Islet precursor cell (in vitro differentiated cells): ENCODE measurements around the gene OSBPL3.
"Not testable (repeated sequence)": the region's sequence is repeated elsewhere in the genome, so short reads cannot be mapped to it uniquely, and the experiment has no call there.

Source experiments
- DNase-seq: peaks from one replicate; pipeline ENCODE4 v3.0.0-alpha.2; 2018

Gene OSBPL3

DNA sequence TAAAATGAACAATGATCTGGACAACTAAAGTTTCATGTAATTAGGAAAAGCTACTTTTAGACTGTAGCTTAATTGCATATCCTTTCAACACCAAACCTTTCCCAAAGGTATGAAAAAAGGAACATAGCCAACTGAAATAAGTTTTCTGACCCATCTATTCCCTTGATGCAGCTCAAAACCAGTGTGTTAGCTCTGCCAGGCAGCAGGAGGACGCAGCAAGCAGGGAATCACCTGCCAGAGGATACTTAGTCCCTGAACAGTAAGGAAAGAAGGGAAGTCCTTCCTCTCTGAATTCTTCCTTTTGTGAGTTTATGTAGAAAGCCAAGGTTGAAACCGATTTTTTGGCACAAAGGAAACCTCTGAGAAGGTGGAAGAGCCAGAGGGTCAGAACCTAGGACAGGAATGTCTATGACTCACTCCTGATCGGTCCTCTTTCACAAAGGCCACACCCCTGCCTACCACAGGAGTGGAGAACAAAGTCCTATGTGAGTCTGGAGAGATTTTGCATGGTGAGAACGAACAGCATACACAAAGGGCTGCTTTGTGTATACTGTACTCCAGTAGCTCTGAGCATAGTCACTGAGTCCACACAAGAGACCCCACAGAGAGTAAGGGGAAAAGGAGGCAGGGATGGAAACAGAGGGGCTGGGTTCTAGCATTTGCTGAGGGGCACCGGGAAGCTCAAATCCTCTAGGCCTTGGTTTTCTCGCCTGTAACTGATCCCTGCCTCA is 153.9 kb downstream of the OSBPL3 start:
- peak; percentile 96 for DNase-seq

DNA sequence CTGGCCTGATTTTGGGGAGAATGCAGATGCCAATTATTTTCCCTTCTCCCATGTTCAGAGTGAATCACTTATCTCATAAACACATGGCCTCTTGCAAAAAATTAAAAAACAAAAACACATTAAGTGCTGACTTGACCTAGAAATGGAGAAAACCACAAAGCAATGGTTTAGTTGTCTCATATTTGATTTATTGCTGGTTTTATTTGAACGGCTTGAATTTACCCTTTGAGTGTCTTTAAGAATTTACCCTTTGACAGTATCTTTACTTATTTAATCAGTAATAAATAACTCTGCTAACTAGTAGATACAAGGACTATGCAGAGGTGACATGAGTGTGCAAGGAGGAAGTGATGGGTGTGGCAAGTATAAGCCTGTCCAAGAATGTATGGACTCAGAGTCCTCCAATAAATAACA is 154.6 kb downstream of the OSBPL3 start:
- no peak for DNase-seq

DNA sequence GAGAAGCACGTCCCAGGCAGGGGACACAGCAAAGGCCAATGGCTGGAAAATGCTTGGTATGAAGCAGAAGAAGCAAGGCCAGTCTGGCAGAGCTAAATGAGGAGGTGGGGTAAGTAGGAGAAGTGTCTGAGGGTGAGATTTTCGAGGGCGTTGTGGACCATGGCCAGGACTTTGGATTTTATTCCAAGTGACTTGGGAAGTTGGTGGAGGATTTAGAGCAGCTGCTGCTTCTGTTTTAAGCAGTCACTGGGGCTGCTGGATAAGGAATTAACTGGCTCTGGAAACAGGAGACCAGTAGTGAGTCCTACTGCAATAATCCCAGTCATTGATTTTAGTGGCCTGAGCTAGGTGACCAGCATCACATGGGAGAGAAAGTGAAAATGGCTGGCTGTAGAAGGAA is 155.1 kb downstream of the OSBPL3 start:
- DNase-seq = no peak

DNA sequence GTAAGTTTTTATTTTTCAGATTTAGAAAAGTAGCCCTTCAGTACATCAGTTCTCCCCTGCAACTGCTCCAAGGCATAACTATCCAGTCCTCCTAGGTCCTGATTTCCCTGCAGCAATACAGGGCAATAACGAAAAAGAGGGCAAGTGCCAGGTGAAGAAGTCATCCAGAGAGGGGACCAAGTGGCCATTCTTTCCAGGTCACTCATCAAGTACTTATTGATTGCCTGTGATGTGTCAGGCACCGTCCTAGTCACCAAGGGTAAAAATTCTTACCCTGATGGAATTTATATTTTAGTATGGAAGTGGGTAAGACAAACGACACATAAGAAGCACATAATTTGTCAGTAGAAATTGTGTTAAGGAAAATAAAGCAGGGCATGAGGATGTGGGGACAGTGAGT is 155.6 kb downstream of the OSBPL3 start:
- DNase-seq = no peak

DNA sequence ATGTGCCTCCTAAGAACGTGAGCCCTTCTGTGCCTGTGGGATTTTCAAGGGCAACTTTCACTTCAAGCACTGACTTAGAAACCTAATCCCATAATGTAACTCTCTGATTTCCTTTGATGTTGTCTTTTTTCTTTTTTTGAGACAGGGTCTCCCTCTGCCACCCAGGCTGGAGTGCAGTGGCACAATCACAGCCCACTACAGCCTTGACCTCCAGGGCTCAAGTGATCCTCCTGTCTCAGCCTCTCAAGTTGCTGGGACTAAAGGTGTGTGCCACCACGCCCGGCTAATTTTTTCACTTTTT is 158.3 kb downstream of the OSBPL3 start:
- no peak for DNase-seq

DNA sequence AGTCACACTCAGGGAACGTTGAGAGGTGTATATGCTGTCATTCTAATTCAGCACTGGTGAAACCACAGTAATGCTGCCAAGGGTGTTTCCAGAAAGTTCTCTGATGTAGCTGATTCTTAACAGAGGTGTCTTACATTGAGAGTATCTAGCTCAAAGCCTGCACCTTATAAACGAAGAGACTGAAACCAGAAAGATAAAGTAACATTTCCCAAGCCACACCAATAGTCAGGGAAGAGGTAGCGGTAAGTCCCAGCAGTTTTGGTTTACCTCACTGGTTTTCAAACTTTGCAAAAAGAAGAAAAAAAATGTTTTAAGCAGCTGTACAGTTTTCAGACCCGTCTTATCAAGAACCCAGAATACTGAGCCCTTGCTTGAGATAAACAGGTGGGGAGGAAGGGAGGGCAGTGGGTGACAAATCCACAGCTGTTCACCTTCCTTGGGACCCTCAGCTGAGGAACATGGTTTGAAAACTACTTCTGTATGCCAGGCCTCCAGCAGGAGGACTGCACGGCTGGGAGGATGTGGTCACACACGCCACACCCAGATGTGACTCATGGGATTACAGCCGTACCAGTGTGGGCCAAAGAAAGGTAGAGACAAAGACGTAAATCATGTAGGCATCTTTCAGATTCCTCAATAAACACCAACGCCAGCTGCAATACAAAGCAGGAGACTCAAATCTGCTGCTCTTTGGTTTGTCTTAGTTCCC is 158.8 kb downstream of the OSBPL3 start:
- peak; percentile 93 for DNase-seq

DNA sequence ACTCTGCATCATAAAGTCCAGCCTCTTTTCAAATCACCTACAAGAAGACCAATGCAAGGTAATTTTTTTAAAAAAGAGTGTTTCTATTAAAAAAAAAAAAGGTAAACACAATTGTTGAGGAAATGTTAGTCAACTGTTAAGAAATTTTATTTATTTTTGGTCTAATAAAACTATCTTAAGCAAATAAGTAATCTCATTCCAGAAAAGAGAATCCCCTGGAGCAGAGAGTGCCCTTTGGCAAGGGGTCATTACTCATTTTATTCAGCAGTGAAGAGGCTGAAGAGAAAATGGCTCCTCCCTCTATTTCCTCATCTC is 159.3 kb downstream of the OSBPL3 start:
- no peak for DNase-seq

DNA sequence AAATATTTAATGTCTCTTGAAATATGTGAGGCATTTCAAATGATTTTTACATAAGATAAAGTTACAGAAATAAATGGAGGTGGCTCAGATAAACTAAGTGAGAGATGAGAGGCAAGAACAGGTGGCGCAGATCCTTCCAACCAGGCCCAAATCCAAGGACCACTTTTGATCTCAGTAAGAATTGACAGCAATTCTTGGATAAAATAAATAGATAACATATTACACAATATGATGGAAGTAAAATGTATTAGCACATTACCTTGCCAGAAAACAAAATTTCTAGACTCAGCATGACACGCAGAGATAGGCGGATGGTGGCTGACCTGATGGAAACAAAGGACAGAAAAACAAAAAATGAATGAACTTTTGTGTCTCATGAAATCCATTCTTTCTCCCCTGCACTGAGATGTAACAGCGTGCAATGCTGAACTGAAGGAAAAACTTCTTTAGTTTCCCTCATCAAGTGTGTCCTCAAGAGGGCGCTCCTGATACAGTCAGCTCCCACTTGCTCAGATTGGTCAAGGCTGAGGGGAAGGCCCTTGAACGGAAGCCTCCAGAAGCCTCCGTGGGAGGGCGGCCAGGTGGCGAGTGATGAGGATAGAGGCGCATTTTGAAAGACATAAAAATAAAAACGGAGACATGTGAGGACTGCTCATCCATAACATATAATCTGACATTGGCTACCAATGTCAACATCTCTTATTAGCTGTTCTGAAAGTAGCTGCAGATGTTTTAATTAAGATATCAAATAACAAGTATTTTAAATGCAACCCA is 159.9 kb downstream of the OSBPL3 start:
- DNase-seq = peak; percentile 87

DNA sequence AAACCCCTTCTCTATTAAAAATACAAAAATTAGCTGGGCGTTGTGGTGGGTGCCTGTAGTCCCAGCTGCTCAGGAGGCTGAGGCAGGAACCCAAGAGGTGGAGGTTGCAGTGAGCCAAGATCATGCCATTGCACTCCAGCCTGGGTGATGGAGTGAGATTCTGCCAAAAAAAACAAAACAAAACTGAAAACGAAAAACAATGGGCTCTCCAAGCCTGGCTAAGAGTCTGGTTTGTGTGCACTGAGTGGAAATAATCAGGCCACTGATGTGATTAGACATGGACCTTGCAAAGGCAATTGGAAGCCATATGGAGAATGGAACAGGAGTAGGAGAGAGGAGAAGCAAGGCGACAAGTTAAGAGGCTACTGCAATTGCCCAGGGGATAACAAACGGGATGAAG is 162.6 kb downstream of the OSBPL3 start:
- no peak for DNase-seq

DNA sequence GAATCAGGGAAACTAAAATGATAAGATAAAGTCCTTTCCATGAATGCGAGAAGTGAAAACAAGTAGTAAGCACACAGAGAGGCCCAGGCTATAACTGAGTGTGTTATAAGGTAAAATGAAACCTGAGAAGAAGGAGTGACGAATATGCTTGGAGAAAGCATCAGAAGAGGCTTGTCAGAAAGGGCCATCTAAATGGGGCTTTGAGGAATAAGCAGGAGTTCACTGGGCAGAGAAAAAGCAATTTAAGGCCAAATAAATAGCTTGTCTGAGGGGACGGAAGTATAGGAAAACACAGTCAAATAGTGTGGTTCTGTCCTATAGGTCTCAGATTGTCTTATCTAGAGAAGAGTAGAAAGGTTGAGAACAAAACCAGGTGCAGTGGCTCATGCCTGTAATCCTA is 163.1 kb downstream of the OSBPL3 start:
- no peak for DNase-seq

DNA sequence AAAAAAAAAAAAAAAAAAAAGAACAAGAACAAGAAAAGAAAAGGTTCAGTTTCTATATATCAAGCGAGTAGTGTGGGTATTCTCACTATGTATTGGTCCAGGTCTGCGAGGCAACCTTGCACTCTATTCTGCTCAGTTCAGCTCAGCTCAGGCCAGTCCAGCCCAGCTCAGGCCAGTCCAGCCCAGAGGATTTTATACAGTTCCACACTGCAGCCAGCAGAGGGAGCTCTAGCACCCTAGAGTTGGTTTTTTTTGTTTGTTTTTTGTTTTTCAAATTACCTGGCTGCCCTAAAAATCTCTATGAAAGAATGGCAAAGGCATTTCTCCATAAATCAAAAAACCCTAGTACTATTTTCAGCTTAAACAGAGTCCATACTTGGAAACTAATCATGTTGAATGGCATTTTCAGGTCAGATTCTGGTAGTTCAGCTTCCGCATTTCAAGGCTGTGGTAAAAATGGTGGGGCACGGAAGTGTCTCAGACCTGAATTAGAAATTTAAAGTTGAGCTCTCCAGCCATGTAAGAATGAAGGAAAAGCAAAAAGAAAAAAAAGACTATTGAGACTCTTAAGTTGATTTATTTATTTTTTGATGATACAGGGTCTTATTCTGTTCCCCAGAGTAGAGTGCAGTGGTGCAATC is 167.6 kb downstream of the OSBPL3 start:
- peak; percentile 65 for DNase-seq

DNA sequence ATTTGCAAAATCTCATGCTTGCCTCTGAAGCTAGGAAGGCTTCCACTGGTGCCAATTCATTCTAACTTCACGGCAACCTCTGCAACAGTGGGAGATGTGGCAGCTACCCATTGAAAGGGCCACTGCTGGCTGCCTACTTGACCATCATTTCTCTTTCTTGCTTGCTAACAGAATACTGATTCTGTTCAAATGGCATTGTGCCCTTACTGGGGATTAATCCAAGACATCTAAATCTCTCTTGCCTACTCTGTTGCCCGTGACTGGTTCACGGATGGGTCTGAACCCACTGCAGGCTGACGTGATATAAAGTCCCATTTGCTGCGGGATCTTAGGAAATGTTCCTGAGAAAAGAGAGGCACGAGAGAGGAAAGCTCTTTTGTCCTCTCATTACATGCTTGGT is 171.5 kb downstream of the OSBPL3 start:
- DNase-seq = no peak

DNA sequence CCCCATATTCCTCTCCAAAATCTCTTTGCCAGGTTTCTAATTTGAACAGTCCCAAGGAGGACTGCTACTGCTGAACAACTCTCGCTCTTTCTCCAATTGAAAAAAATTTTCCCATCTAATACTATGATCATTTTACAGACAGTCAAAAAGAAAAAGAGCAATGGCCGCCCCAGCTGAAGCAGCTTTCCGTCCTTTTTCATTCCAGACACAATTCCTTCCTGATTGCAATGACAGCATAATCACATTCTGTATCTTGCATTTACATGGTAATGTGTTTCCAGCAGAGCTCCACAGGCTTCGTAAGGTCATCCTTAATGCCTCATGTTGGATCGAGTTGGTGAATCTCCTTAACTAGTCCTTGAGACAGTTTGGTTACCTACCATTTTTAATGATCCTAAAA is 177.7 kb downstream of the OSBPL3 start:
- no peak for DNase-seq

DNA sequence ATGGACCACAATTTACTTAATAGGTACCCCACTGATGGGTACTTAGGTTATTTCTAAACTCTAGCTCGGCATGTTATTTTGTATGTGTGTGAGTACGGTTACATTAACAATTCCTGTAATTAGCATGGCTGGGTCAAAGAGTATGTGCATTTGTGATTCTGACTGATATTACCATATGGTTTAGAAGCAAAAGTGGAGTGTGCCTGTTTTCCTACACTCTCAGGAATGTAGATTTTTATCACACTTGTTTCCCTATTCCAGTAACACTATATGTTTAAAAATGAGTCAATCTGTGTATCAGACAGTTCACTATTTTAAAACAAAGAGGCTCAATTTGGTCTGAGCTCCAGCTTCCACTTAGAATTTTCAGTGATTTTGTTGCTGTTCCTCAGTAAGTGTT is 178.1 kb downstream of the OSBPL3 start:
- no peak for DNase-seq

DNA sequence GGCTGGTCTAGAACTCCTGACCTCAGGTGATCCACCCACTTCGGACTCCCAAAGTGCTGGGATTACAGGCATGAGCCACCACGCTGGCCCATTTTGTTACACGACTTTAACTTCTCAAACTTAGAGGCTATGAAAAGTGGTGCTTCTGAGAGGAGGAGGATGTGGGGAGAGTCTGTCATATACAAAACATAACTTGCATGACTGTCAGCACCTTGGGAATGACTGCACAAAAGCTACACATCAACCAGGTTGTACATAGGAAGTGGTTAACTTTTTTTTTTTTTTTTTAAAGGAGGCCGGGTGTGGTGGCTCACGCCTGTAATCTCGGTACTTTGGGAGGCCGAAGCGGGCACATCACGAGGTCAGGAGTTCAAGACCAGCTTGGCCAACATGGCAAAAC is 179.3 kb downstream of the OSBPL3 start:
- DNase-seq = no peak

DNA sequence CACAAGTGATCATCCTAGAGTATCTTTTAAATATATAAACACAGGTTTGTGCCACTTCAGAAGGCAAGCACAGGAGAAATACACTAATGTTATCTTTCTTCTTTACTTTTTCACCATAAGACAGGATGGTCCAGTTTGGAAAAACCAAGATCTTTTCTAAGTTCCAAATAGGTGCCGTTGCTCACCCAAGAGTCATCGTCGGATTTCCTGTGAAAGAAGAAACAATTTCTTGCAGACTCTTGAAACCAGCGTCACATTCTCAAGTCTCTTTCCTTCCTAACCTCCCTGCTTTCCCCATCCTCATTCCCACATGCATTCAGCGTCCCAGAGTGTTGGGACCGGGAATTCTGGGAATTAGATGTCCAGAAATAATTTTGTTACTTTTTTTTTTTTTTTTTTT is 179.9 kb downstream of the OSBPL3 start:
- no peak for DNase-seq

DNA sequence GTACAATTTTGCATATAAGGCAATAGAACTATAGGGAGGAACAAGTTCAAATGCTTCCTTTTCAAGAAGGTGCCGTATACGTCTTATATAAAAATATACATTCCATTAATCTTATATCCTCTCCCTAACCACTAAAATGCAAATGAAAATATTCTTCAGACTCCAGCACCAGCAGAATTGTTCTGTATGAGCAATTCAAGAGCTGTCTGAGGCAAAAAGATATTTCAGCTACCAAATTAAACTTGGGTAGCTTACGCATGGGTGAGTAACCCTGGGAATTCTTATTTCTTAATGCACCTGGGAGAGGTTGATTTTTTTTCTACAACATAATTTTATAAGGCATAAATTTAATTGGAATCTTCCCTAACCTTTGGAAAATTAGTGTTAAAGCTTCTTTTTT is 180.5 kb downstream of the OSBPL3 start:
- no peak for DNase-seq

DNA sequence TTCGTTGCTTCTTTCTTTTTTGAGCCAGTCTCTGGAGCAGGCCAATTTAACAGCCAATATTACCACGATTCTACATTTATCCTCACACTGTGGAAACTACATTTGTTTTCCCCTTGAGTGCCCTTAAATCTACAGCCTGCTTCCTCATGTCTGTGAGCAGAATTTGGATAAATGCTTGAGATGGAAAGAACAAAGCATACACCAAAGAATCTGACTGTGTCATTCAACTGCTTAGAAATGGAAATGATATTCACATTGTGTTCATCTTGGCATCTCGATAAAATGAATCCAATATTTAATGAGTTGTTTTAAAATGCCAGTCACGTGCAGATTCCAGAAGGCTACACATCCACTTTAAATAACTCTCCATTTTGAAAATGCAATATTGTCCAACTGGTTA is 181.7 kb downstream of the OSBPL3 start:
- no peak for DNase-seq

DNA sequence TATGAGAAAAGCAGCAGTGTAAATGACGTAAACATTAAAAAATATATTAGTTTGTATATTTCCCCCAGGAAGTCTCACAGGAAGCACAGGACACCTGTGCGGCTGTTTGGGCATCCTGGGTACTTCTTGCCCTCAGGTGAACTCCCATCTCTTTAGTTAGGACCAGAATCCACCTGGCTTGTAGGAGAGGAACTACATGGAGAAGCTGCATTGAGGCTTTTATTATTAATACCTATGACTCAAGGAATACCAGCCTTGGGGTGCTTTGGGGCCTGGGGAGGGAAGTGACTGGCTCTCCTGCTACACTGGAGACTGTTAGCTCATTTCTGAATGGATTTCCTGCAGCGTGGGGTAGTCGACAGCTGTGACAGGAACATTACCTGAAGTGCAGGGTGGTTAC is 182.7 kb downstream of the OSBPL3 start:
- DNase-seq = no peak

DNA sequence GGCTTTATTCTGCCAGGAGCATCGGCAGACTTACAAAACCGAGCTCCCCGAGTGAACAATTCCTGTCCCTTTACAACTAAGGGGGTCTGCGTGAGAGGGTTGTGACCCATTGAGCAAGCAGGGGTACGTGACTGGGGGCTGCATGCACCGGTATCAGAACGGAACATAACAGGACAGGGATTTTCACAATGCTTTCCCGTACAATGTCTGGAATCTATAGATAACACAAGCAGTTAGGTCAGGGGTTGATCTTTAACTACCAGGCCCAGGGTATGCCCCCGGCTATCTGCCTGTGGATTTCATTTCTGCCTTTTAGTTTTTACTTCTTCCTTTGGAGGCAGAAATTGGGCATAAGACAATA is 184.6 kb downstream of the OSBPL3 start:
- DNase-seq = no peak

DNA sequence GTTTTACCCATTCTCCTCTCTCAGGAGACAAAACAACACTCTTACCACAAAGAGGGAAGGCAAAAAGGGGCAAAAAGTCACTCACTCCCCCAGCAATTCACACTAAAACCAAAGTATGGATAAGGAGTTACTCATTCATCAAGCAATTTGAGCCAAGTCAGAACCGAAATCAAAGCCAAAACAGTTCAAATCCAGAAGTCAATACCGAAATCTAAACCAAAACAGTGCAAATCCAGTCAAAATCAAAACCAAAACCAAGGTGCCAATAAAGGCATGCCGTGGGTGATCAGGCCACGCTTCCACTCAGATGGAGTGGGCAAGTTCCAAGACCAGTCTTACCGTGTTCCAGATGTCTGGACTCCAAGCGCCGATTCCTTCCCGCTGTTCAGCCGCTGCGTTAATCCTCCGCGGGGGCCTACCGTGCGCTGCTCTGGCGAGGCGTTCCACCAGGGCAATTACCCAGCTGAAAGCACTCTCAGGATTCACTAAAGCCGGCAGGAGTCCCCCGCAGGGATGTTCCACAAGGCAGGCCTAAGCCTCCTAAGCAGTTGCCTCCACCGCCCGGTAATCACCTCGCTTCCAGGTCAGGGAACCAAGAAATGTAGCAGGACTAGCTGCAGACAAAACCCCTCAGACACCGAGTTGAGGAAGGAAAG is 185.1 kb downstream of the OSBPL3 start:
- DNase-seq = not testable (repeated sequence)

DNA sequence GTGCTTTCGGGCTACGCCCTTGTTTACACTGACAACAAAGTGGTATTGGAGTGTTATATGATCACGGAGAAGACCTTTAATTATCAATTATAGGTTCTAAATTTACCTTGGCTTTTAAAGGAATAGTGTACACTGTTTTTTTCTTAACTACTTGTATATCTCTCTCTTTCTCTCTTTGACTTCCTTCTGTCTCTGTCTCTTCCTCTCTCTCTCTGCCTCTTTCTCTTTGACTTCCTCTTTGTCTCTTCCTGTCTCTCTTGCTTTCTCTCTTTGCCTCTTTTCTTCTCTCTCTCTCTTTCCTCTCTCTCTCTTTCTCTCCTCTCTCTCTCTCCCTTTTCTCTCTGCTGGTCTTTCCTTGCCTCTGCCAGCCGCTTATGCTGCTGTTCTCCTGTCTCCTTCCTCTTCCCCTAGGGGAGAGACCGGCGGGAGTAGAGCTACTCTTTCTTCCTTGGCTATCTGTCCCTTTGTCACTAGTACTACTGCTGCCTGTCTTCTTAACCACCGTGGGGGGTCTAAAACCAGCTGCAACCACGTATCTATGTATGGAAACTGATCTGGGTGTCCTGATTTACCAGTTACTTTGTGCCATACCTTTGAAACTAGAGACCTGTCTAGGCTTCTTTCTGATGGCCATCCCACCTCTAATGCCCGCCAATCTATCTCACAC is 185.9 kb downstream of the OSBPL3 start:
- DNase-seq = no peak
